BJ (cell line): ENCODE measurements around the gene SREBF1. TPM values are rescaled to one million over a fixed set of nuclear protein-coding genes. Genes with fewer than 3 reads are reported as not detected.

ENCODE experiments used
- CTCF ChIA-PET: fragments of 350-600 bp; formaldehyde crosslinking; extraction: SDS; loops from one replicate; lab custom pipeline; 2021; ENCODE audit warnings: antibody characterized with exemption, inconsistent platforms; lab: Yijun Ruan, JAX
- POLR2A ChIA-PET: fragments of 300-600 bp; sonication (Branson Sonifier 250); formaldehyde crosslinking; extraction: SDS; loops from one replicate; lab custom pipeline; 2021; ENCODE audit warnings: antibody characterized with exemption; lab: Charles Lee
- DNase-seq: peaks from one replicate; pipeline ENCODE4 v3.0.0-alpha.2; 2011; ENCODE audit warnings: low read depth
- H3K27me3 ChIP-seq: 2 replicates; pipeline ENCODE4 v1.6.0; 2011; ENCODE audit warnings: low read length; ENCODE audit not compliant: control insufficient read depth, insufficient read depth
- H3K36me3 ChIP-seq: 2 replicates; pipeline ENCODE4 v1.5.1; 2011; ENCODE audit warnings: low read length; ENCODE audit not compliant: control insufficient read depth, insufficient read depth
- H3K4me3 ChIP-seq: 2 replicates; pipeline ENCODE4 v1.5.1; 2011; ENCODE audit warnings: low read depth, mild to moderate bottlenecking, control low read depth, low read length
- polyA plus RNA-seq: library from polyadenylated mRNA; depleted of rRNA; stranded (reverse); fragments of >200 nt; gene quantifications from 2 replicates; pipeline ENCODE4 v1.2.3, GENCODE V29; 2011
- TF ChIP-seq, protein P1 (sequence below): IDR thresholded peaks from 2 replicates; pipeline ENCODE4 v1.5.1; 2011; ENCODE audit warnings: low read depth, mild to moderate bottlenecking, control low read depth, inconsistent platforms, low read length, moderate library complexity; ENCODE audit not compliant: insufficient read depth

Gene SREBF1
- polyA plus RNA-seq, 1 experiment = 27.7 TPM

DNA sequence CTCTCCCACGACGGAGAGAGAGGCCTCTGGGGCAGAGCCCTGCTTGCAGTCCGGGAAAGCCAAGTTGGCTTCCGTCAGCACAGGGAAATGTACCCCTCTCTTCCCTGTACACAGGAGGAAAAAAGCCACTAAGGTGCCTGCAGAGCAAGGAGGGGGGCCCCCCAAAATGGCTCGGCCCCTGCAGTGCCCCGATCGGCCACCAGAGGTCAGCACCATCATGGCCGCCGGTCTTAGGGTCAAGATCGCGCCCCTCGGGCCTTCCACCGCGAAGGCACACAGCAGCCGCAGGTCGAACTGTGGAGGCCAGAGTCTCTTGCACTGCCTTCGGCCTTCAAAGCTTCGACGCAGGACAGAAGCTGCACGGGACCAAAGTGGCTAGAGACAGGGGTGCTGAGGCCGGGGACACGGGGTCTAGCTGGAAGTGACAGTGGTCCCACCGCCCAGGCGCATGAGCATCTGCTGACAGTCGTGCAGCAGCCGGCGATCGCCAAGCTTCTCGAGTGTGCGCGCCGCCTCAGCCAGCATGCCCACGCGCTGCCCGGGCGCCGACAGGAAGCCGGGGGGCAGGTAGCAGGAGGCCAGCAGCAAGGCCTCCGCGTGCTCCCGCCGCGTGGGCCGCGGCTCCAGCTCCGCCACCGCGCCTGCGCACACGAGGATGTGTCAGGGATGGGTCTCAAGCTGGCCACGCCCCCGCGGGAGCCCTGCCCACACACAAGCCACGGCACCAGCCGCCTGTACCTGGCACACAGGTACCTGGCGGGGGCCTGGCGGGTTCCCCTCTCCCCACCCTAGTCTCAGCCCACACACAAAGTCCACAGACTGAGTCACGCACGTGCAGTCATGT, 24.4 kb downstream of the SREBF1 start:
- ChIA-PET POLR2A (no interaction called here), CTCF (interaction anchor here (0.7 to 6.9 kb wide), 23 partner anchors 8 to 221 kb away, joined by 3 to 78 read pairs (median 5); partner anchors contain the start of gene SREBF1)
- TF ChIP-seq, protein P1, sequence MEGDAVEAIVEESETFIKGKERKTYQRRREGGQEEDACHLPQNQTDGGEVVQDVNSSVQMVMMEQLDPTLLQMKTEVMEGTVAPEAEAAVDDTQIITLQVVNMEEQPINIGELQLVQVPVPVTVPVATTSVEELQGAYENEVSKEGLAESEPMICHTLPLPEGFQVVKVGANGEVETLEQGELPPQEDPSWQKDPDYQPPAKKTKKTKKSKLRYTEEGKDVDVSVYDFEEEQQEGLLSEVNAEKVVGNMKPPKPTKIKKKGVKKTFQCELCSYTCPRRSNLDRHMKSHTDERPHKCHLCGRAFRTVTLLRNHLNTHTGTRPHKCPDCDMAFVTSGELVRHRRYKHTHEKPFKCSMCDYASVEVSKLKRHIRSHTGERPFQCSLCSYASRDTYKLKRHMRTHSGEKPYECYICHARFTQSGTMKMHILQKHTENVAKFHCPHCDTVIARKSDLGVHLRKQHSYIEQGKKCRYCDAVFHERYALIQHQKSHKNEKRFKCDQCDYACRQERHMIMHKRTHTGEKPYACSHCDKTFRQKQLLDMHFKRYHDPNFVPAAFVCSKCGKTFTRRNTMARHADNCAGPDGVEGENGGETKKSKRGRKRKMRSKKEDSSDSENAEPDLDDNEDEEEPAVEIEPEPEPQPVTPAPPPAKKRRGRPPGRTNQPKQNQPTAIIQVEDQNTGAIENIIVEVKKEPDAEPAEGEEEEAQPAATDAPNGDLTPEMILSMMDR = peak; percentile 98
- no peaks in the 10 kb centered on the region for H3K27me3 ChIP-seq
- DNase-seq = no peak
- peaks cover 34% of the 10 kb centered on the region for H3K36me3 ChIP-seq
- no peak overlapping the region for H3K4me3 ChIP-seq

GRCh38 chr17:17811381-17812210, 25.2 kb downstream of the SREBF1 start:
- TF ChIP-seq, protein P1 = no peak
- POLR2A ChIA-PET = no interaction called here
- DNase-seq = no peak
- H3K4me3 ChIP-seq = no peak overlapping the region
- CTCF ChIA-PET = interaction anchor here (0.6 to 6.9 kb wide), 22 partner anchors 8 to 290 kb away, joined by 3 to 78 read pairs (median 5); partner anchors contain the start of gene SREBF1
- H3K36me3 ChIP-seq = peaks cover 30% of the 10 kb centered on the region
- H3K27me3 ChIP-seq = no peaks in the 10 kb centered on the region

DNA sequence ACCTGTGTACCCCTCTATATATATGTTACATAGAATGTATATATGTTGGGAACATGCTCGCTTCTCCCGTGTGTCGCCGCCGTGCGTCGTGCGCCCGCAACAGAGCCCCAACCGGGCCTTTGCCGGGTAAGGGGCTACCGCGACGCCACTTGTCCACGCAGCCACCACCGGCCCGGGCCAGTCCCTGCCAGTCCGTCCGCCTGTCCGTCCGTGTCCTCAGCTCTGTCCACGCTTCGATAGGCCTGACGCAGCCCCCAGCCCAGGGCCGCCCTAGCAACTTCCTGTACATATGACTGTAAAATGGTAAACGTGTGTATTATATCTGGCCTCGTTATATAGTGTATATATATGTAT, 25.9 kb downstream of the SREBF1 start:
- no peak for DNase-seq
- TF ChIP-seq, protein P1 = no peak
- no peak overlapping the region for H3K4me3 ChIP-seq
- ChIA-PET POLR2A (no interaction called here), CTCF (interaction anchor here (1.0 to 6.9 kb wide), 12 partner anchors 9 to 130 kb away, joined by 3 to 78 read pairs (median 7); partner anchors contain the start of gene SREBF1)
- H3K27me3 ChIP-seq = no peaks in the 10 kb centered on the region
- H3K36me3 ChIP-seq = peaks cover 27% of the 10 kb centered on the region

DNA sequence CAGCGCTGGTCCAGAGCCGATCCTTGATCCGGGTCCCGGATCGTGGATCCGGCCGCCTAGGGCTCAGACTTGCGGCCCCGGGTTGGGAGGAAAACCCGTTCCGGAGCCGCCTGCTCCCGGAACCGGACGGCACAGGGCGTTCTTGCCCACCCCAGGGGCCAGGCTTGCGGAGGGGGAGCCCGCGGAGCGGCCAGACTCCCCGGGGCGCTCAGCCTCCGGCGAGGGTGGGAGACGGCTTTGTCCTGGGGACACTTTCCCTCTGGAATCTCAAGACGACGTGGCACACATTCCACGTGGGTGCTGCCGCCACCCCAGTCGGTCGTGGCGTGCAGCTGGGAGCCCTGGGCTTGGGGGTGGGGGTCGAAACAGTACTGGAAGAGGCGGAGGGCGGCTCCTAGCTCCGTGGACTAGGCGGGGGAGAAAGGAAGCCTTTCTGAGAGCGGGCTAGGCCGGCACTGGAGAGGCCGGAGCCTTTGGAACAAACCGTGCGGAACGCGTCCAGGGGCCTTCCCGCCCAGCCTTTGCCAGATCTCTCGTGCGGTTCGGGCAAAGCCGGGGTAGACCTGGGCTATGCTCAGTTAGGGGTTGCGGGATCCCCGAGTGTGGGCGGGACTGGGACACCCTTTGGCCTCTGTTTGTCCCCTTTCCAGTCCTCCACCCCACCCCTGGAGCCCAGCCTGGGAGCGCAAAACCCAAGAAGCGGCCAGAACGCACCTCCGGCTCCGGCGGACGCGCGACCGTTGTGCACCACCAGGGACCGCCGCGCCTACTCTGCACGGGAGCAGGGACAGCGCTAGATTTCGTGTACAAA, 26.5 kb downstream of the SREBF1 start:
- TF ChIP-seq, protein P1 = no peak
- ChIA-PET POLR2A (no interaction called here), CTCF (interaction anchor here (0.9 to 6.9 kb wide), 6 partner anchors 25 to 77 kb away, joined by 3 to 78 read pairs (median 6); partner anchors contain the start of gene SREBF1)
- H3K4me3 ChIP-seq = no peak overlapping the region
- H3K27me3 ChIP-seq = no peaks in the 10 kb centered on the region
- peaks cover 31% of the 10 kb centered on the region for H3K36me3 ChIP-seq
- no peak for DNase-seq
